Gastrocnemius medialis (tissue), 4 donors: ENCODE data around the gene ALDH2.

ENCODE experiments used
- CTCF ChIP-seq, 5 experiments: fragments of 450-650 bp in 3 of 5; fragments of 200-600 bp in 2 of 5; sonication (generic) in 2 of 5; IDR thresholded peaks in 4 of 5; conservative IDR thresholded peaks in 1 of 5; 1 replicate in 4 of 5; 2 replicates in 1 of 5; pipeline ENCODE4 v1.5.1; 2016 to 2019; ENCODE audit warnings: antibody characterized with exemption in 5 of 5, mild to moderate bottlenecking in 3 of 5, moderate library complexity in 3 of 5
- POLR2A ChIP-seq, 2 donors: fragments of 450-650 bp; IDR thresholded peaks; one replicate each; pipeline ENCODE4 v1.6.1; 2017; ENCODE audit warnings: antibody characterized with exemption in 2 of 2, mild to moderate bottlenecking in 2 of 2, moderate library complexity in 2 of 2

DNA sequence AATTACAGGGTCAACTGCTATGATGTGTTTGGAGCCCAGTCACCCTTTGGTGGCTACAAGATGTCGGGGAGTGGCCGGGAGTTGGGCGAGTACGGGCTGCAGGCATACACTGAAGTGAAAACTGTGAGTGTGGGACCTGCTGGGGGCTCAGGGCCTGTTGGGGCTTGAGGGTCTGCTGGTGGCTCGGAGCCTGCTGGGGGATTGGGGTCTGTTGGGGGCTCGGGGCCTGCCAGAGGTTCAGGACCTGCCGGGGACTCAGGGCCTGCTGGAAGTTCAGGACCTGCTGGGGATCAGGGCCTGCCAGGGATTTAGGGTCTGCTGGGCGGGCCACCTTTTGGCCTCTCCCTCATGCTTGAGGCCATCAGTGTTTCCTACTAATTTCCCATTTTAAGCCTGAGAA, 37.1 kb downstream of the ALDH2 start:
- TF ChIP-seq CTCF (IDR thresholded peaks at IDR 0.05 in 4 of 5, conservative IDR thresholded peaks at IDR 0.05 in 1 of 5) (no peak), POLR2A (IDR thresholded peaks at IDR 0.05) (no peak)
